Measurements from ENCODE around the gene RANGAP1. TPM values are rescaled to one million over a fixed set of nuclear protein-coding genes. Genes with fewer than 3 reads are reported as not detected.

The RANGAP1 gene
- total RNA-seq, 1 donor = 48.6 TPM

DNA sequence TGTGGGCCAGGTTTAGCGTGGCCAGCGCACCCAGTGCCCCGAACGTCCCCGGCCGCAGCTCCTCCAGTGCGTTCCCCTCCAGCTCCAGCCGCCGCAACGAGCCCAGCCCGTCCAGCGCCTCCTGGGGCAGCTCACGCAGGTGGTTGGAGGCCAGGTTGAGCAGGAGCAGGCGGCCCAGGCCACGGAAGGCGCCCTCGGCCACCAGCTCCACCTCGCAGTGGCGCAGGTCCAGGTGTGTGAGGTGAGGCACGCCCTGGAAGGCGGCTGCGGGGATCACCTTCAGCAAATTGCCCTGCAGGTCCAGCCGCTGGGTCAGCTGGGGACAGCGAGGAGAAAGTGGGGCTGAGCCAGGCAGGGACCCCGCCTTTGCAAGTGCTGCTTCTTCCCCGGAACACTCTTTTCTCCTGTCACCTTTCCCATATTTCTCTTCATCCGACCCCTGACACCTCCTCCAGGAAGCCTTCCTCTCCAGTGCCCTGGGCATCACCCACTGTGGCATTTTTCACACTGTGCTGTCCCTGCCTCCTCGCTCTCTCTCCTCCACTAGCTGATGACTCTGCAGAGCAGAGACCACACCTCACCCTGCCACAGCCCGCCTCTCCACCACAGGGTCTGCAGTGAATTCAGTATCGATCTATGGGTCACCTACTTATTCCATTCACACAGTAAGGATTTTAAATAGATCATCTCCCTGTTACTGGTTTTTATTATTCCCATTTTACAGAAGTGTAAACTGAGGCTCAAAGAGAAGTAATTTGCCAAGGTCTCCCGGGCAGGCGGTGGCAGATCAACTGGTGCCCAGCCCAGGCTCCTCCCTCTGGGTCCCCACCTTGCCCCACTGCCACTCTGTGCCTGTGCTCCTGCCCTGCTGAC is 47.2 kb downstream of the RANGAP1 start:
- H3K27me3 ChIP-seq (ENCODE audit: insufficient read depth, low read length) = no peaks in the 10 kb centered on the region
- no peaks in the 10 kb centered on the region for H3K9me3 ChIP-seq (ENCODE audit: low read depth, low read length)
- H3K4me3 ChIP-seq (ENCODE audit: low read length) = no peak overlapping the region
- H3K4me1 ChIP-seq (ENCODE audit: insufficient read depth, low read length) = peaks cover 13% of the 10 kb centered on the region

DNA sequence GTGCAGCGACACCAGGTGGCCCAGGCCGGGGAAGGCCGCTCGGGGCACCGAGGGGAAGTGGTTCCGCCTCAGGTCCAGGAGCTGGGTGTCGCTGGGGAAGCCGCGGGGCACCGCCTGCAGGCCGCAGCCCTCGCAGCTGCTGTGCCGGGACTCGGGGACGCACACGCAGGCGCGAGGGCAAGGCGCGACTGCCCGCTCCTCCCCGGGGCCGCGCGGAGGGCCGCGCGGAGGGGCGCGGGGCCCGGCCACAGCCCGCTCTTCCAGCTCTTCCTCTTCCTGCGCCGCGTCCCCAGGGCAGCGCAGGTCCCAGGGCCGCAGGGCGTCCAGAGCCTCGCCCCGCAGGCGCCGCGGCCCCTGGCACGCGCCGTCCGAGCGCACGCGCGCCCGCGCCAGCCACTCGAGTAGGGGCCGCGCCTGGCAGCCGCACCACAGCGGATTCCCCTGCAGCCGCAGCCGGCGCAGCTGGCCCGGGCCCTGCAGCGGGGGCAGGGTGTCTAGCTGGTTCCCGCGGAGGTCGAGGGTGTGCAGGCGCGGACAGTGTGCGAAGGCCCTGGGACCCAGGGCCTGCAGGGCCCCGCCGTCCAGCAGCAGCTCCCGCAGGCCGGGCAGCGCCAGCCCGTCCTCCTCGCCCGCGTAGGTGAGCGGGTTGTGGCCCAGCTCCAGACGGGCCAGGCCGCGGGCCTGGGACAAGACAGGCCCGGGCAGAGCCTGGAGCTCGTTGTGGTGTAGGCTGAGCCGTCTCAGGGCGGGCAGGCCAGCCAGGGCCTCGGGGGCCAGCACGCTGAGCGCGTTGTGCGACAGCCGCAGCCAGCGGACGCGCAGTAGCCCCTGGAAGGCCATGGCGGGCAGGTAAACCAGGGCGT is 48.0 kb downstream of the RANGAP1 start:
- Histone ChIP-seq H3K27me3 (ENCODE audit: insufficient read depth, low read length) (no peaks in the 10 kb centered on the region), H3K9me3 (ENCODE audit: low read depth, low read length) (no peaks in the 10 kb centered on the region), H3K4me3 (ENCODE audit: low read length) (peak overlapping the region; percentile 38)

DNA sequence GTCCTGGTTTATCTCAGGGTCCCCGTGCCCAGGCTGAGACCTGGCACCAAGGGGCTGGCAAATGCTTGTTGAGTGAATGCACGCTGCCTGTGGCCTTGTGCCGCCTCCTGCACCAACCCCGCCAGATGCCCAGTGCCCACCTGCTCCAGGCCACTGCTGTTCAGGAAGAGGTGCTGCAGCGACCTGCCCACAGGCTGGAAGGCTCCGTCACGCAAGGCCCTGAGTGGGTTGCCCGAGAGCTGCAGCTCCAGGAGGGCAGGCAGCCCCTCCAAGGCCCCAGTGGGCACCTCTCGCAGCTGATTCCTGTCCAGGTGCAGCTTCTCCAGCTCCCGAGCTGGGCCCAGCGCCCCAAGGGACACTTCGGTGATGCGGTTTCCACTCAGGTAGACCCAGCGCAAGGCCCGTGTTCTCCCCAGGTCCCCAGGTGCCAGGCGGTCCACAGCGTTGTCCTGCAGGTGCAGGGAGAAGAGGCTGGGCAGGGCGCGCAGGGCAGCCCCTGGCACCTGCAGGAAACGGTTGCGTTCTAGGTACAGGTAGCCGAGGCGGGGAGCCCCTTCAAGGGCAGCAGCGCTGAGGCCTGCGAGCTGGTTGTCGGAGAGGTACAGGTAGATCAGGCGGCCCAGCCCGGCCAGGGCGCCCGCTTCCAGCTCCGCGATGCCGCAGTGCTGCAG is 48.8 kb downstream of the RANGAP1 start:
- H3K4me1 ChIP-seq (ENCODE audit: insufficient read depth, low read length) = peaks cover 13% of the 10 kb centered on the region
- peak overlapping the region; percentile 38 for H3K4me3 ChIP-seq (ENCODE audit: low read length)
- H3K9me3 ChIP-seq (ENCODE audit: low read depth, low read length) = no peaks in the 10 kb centered on the region
- H3K27me3 ChIP-seq (ENCODE audit: insufficient read depth, low read length) = no peaks in the 10 kb centered on the region

More for the DNA sequence above, 48.0 kb downstream of the RANGAP1 start:
- H3K4me1 ChIP-seq (ENCODE audit: insufficient read depth, low read length) = peaks cover 13% of the 10 kb centered on the region

DNA sequence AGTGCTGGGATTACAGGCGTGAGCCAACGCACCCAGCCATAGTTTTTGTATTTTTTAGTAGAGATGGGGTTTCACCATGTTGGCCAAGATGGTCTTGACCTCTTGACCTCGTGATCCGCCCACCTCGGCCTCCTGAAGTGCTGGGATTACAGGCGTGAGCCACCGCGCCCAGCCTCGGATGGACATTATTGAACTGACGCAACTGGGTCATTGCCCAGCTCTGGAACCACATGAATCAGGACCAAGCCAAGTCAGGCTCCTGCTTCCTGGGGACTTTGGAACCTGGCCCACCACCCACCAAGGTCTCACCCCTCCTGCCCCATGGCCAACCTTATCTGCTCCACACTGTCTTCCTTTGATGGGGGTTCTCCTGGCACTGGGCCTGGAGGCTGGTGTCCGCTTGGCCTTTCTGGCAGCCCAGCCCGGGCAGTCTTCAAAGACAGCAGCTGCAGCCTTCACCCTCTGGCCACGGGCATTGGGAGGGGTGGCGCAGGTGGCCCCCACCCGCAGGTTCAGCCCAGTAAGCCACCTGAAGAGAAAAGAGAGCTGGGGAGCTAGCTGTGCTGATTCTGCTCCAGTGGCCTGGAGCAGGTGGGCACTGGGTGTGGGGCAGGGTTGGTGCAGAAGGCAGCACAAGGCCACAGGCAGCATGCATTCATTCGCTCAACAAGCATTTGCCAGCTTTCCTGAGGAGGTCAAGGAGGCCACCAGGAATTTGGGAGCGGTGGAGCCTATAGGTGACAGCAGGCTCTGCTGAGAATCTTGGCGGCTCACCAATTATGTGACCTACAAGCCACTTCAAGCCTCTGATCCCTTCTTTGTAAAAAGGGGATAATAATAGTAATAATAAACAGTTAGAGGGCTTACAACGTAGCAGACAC is 50.9 kb downstream of the RANGAP1 start:
- Histone ChIP-seq H3K9me3 (ENCODE audit: low read depth, low read length) (no peaks in the 10 kb centered on the region), H3K27me3 (ENCODE audit: insufficient read depth, low read length) (no peaks in the 10 kb centered on the region), H3K4me1 (ENCODE audit: insufficient read depth, low read length) (peaks cover 13% of the 10 kb centered on the region), H3K4me3 (ENCODE audit: low read length) (no peak overlapping the region)

DNA sequence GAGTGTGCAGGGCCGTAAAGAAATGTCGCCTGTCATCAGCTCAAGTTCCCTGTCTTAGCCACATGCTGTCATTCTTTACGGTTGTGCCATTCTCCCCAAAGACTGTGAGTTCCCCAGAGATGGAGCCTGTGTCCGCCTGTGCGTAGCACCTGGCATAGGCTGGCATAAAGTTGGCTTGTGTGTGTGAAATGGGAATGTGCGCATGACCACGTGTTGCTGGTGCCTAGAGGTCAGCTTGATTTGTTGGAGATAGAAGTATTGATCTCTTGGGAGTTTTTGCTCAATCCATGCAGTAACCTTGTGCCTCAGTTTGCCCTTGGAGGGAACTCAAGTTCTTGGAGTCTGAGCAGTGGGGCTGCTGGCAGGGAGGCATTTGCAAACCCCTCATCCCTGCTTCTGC is 54.6 kb downstream of the RANGAP1 start:
- Histone ChIP-seq H3K9me3 (ENCODE audit: low read depth, low read length) (no peaks in the 10 kb centered on the region), H3K27me3 (ENCODE audit: insufficient read depth, low read length) (no peaks in the 10 kb centered on the region), H3K4me1 (ENCODE audit: insufficient read depth, low read length) (no peaks in the 10 kb centered on the region), H3K4me3 (ENCODE audit: low read length) (no peak overlapping the region)

DNA sequence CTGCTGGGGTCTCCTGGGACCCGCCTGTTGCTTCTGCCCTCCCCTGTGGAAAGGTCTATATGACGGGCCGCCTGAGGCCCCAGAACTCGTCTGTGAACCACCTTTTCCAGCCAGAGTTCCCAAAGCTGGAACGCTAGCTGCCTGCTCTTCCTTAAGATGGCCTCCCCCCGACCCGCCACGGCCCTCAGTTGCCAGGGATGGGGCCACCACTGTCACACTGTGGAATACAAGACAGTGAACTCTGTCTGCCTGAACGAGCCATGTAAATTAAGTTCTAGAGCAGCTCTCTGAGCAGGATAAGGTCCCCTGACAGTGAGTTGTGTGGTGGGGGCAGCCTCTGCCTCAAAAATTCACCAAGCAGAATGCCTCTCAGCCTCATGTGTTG is 55.6 kb downstream of the RANGAP1 start:
- H3K9me3 ChIP-seq (ENCODE audit: low read depth, low read length) = no peaks in the 10 kb centered on the region
- H3K27me3 ChIP-seq (ENCODE audit: insufficient read depth, low read length) = no peaks in the 10 kb centered on the region
- H3K4me3 ChIP-seq (ENCODE audit: low read length) = no peak overlapping the region
- H3K4me1 ChIP-seq (ENCODE audit: insufficient read depth, low read length) = no peaks in the 10 kb centered on the region

DNA sequence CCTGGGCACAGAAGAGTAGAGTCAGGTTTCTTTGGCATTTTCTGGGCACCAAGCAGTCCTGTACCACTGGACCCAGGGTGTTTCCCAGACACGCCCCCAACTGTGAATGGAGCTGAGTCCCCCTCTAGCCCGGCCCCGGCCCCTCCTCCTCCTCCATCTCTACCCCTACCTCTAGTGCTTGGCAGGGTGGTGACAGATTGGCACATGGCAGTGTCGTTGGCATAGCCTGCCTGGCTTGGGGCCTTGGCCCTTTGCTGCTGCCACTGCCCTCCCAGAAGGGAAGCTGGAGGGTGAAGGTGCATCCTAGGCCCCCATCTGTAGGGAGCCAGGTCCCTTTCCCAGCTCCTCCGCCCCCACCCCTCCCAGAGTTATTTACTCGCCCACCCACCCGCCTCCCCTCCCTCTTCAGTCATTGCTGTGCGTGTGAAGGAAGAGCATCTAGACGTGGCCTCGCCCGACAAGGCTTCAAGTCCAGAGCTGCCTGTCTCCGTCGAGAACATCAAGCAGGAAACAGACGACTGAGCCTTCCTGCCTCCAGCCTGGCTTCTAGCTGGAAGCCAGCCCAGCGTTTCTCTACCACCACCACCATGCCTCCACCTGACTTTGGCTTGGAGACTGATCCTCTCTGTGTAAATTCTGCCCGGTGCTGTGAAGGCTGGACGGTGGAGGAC is 56.1 kb downstream of the RANGAP1 start:
- no peak overlapping the region for H3K4me3 ChIP-seq (ENCODE audit: low read length)
- no peaks in the 10 kb centered on the region for H3K27me3 ChIP-seq (ENCODE audit: insufficient read depth, low read length)
- H3K4me1 ChIP-seq (ENCODE audit: insufficient read depth, low read length) = no peaks in the 10 kb centered on the region
- no peaks in the 10 kb centered on the region for H3K9me3 ChIP-seq (ENCODE audit: low read depth, low read length)

DNA sequence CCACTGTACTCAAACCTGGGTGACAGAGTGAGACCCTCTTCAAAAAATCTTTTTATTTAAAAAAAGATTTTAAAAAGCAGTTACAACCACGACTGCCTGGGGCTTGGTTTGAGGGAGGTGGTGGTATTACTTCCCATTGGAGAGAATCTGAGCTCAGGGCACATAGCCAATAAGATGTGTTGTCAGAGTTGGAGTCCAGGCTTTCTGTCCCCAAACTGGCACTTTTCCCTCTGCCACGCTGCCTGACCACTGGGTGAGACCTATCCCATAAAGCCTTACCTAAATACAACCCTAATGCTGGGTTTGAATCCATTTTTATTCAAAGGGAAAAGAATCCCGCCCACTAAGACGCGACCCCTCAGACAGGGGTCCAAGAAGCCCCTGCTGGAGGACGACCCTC is 56.8 kb downstream of the RANGAP1 start:
- H3K4me3 ChIP-seq (ENCODE audit: low read length) = no peak overlapping the region
- H3K9me3 ChIP-seq (ENCODE audit: low read depth, low read length) = no peaks in the 10 kb centered on the region
- no peaks in the 10 kb centered on the region for H3K4me1 ChIP-seq (ENCODE audit: insufficient read depth, low read length)
- H3K27me3 ChIP-seq (ENCODE audit: insufficient read depth, low read length) = no peaks in the 10 kb centered on the region

DNA sequence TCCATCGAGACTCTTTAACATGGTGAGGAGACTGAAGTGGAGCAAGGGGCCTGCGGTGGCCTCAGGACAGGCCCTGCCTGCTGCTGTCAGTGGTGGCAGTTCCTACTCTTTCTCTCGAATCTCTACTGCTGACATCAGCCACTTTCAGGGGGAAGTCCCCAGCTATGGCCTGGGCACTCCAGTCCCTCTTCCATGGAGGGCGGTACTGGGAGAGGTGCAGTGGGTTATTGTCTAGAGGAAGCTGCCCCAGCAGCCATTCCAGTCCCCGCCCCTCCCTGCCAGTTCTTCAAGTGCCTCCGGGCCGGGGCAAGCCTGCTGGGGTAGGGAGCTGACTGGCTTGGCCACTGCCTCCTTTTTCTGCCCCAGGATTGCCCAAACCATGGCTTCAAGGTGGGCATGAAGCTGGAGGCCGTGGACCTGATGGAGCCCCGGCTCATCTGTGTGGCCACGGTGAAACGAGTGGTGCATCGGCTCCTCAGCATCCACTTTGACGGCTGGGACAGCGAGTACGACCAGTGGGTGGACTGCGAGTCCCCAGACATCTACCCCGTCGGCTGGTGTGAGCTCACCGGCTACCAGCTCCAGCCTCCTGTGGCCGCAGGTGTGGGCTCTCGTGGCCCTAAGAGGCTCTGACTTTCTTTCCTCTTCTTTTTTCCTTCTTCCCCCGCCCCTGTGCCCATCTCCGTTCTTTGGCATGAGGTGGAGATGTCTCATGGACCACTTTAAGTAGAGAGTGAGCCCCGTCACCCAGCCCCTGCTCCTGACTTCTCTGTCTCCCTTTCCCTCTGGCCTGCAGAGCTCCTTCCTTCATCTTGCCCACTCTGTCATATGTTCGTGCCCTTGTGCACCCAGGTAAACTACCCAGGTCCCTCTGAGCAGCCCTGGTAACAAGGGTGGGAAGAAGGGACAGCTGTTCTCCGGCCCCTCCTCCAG is 59.0 kb downstream of the RANGAP1 start:
- no peaks in the 10 kb centered on the region for H3K27me3 ChIP-seq (ENCODE audit: insufficient read depth, low read length)
- H3K4me1 ChIP-seq (ENCODE audit: insufficient read depth, low read length) = no peaks in the 10 kb centered on the region
- H3K4me3 ChIP-seq (ENCODE audit: low read length) = no peak overlapping the region
- H3K9me3 ChIP-seq (ENCODE audit: low read depth, low read length) = no peaks in the 10 kb centered on the region

DNA sequence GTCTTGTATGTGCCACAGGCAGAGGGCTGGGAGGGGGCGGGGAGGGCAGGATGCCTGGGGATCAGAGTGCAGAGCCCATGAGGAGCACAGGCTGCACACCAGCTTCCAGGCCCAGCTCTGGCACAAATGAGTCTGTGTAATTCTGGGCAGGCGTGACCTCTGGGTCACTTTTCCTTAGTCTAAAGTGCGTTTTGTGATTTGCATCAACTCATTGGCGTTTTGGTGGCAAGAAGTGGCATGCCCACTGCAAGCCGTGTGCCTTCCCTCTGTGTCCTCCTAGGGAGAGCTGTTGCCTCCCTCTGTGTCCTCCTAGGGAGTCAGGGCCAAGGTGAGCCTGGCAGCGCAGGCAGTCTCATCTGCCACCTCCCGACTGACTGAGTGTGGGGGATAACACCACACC is 62.5 kb downstream of the RANGAP1 start:
- H3K27me3 ChIP-seq (ENCODE audit: insufficient read depth, low read length) = no peaks in the 10 kb centered on the region
- H3K4me3 ChIP-seq (ENCODE audit: low read length) = no peak overlapping the region
- H3K4me1 ChIP-seq (ENCODE audit: insufficient read depth, low read length) = peaks cover under 1% of the 10 kb centered on the region
- H3K9me3 ChIP-seq (ENCODE audit: low read depth, low read length) = no peaks in the 10 kb centered on the region

DNA sequence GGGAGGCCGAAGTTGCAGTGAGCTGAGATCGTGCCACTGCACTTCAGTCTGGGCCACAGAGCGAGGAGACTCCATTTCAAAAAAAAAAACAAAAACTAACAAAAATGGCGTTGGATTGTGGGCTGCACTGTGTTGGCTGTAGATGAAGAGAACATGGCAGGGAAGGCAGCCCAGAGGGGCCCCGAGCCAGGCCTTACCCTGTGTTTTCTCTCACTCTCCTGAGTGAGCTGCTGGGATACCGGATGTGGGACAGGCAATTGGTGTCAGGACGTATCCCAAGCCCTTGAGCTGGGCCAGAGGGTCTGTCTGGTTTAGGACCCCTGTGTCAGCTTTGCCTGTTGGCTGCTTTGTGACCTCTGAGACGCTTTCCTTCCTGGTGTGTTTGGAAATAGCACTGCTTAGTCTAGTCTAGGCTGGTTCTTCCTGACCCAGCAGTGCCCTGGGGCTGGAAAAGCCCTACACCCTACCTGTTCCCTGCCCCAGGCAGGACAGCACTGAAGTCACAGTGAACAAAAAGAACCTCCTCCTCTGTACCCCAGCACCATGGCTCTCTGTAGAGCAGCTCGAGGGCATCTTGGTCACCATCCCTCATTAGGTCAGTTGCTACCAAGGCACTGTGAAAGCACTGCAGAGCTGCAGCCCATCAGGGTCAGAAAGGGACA is 63.0 kb downstream of the RANGAP1 start:
- H3K27me3 ChIP-seq (ENCODE audit: insufficient read depth, low read length) = no peaks in the 10 kb centered on the region
- no peaks in the 10 kb centered on the region for H3K9me3 ChIP-seq (ENCODE audit: low read depth, low read length)

DNA sequence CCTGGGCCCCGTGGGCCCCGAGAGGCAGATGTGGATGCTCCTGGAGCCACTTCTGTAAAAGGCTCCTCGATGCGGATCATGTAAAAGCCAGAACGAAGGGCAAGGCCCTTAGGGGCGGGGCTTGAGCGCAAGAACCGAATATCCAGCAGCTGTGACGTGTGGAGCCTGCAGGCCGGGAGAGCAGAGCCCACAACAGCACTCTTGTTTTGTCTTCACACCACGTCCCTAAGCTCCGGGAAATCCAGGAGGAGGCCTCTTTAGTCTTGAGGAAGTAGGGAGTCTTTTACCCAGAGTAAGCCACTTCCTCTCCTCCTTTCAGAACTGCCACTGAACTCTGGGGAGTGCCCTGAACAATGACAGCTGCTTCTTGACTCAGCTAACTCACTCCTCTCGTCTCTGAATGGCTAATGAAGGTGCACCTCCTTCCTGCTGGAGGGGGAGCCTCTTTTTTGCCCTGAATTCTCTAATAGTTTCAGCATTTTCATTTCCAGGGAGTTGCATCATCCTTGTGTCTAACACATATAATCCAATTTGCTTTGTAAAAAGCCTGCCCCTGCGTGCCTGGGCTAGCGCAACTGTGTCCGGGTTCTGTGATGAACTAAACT is 68.3 kb downstream of the RANGAP1 start:
- H3K27me3 ChIP-seq (ENCODE audit: insufficient read depth, low read length) = no peaks in the 10 kb centered on the region
- peaks cover 24% of the 10 kb centered on the region for H3K4me1 ChIP-seq (ENCODE audit: insufficient read depth, low read length)
- H3K4me3 ChIP-seq (ENCODE audit: low read length) = no peak overlapping the region
- H3K9me3 ChIP-seq (ENCODE audit: low read depth, low read length) = no peaks in the 10 kb centered on the region

More for the DNA sequence above, 63.0 kb downstream of the RANGAP1 start:
- H3K4me1 ChIP-seq (ENCODE audit: insufficient read depth, low read length) = peaks cover 7% of the 10 kb centered on the region
- no peak overlapping the region for H3K4me3 ChIP-seq (ENCODE audit: low read length)

All from mononuclear cell (primary cell).